HUES64 (cell line): ENCODE measurements around the gene PGM3. TPM values are rescaled to one million over a fixed set of nuclear protein-coding genes. Genes with fewer than 3 reads are reported as not detected.

Experiments
- H3K27ac ChIP-seq: 2 replicates; pipeline ENCODE4 v1.7.0; 2013; ENCODE audit warnings: low read depth, low read length, inconsistent platforms
- H3K27me3 ChIP-seq: 2 replicates; pipeline ENCODE4 v1.6.1; 2013; ENCODE audit warnings: mild to moderate bottlenecking, low read length; ENCODE audit not compliant: insufficient read depth
- H3K36me3 ChIP-seq: 2 replicates; pipeline ENCODE4 v1.6.1; 2013; ENCODE audit warnings: mild to moderate bottlenecking, low read length; ENCODE audit not compliant: insufficient read depth
- H3K4me1 ChIP-seq: 2 replicates; pipeline ENCODE4 v1.6.1; 2013; ENCODE audit warnings: mild to moderate bottlenecking, low read length, moderate library complexity; ENCODE audit not compliant: insufficient read depth
- H3K4me3 ChIP-seq: 2 replicates; pipeline ENCODE4 v1.5.1; 2013; ENCODE audit warnings: mild to moderate bottlenecking, low read length, moderate library complexity
- H3K9ac ChIP-seq: 2 replicates; pipeline ENCODE4 v1.6.1; 2013; ENCODE audit warnings: mild to moderate bottlenecking, low read depth, low read length
- H3K9me3 ChIP-seq: 2 replicates; pipeline ENCODE4 v1.6.1; 2013; ENCODE audit warnings: low read depth, low read length; ENCODE audit not compliant: insufficient read depth
- WGBS: fragments of 150-250, 120-280 bp; methylation state at CpG from one replicate; pipeline ENCODE4 v1.1.7; 2013; ENCODE audit warnings: missing lambda C conversion rate; 5-methylcytosine and 5-hydroxymethylcytosine counted together
- polyA plus RNA-seq, 2 experiments: library from polyadenylated mRNA; stranded (reverse); fragments of 50-300 nt; gene quantifications; one replicate each; pipeline ENCODE4 v1.2.3, GENCODE V29; 2013

Gene PGM3, protein sequence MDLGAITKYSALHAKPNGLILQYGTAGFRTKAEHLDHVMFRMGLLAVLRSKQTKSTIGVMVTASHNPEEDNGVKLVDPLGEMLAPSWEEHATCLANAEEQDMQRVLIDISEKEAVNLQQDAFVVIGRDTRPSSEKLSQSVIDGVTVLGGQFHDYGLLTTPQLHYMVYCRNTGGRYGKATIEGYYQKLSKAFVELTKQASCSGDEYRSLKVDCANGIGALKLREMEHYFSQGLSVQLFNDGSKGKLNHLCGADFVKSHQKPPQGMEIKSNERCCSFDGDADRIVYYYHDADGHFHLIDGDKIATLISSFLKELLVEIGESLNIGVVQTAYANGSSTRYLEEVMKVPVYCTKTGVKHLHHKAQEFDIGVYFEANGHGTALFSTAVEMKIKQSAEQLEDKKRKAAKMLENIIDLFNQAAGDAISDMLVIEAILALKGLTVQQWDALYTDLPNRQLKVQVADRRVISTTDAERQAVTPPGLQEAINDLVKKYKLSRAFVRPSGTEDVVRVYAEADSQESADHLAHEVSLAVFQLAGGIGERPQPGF
- polyA plus RNA-seq (2013, experiment 1 of 2), result 29.8 TPM
- 33.0 TPM for polyA plus RNA-seq (2013, experiment 2 of 2)

DNA sequence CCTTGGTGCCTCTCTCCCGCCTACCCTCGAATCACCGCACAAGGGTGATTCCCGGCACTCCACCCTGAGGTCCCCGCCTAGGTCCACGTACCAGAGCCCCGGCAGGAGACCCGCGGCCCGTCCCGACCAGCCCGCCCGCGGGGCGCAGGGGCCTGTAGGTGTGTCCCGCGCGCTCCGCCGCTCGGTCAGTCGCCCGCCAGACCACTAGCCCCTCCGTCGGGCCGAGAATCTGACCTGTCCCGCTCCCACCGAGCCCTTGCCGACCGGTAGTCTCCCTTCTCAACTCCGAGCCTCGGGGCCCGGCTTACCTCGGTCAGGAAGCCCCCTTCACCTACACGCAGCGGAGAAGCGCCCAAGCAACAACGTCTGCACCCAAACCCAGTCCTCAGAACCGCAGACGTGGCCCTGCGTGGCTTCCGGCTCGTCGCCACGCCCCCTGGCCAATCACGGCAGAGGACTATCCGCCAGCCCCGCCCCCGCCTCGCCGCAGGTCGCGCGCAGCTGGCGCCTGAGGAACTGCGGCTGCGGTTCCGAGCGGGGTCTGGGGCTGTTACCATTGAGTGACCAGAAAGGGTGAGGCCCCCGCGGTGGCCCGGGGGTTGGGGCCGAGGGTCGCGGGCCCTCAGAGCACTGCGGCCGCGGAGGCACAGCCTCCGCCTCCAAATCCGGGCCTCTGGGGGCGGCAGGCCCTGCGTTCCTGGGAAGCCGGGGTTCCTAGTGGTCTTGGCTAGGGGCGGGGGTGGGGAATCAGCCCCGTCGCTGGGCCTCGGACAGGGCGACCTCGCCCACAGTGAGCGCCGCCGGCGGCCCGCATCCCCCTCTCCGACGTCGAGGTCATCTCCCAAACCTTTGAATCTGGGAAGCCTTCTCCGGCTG, at the start of gene PGM3, which contains the start of gene RWDD2A:
PGM3 (minus strand) TSS at position 395 of the 876 bp plus-strand sequence. CDS start 2,253 bp downstream, outside the sequence.
RWDD2A (plus strand) TSS at position 487 of the 876 bp plus-strand sequence. CDS start 1,095 bp downstream, outside the sequence.
- Histone ChIP-seq H3K9me3 (no peaks in the 10 kb centered on the region), H3K27ac (peak within 1 kb of the TSS; percentile 59), H3K27me3 (no peaks in the 10 kb centered on the region), H3K4me3 (peak within 1 kb of the TSS; percentile 93), H3K36me3 (peaks cover 54% of the 10 kb centered on the region), H3K9ac (peak within 1 kb of the TSS; percentile 92), H3K4me1 (peaks cover 9% of the 10 kb centered on the region)
- under 1% methylated on average over 88 of the region's 88 CpGs for WGBS

DNA sequence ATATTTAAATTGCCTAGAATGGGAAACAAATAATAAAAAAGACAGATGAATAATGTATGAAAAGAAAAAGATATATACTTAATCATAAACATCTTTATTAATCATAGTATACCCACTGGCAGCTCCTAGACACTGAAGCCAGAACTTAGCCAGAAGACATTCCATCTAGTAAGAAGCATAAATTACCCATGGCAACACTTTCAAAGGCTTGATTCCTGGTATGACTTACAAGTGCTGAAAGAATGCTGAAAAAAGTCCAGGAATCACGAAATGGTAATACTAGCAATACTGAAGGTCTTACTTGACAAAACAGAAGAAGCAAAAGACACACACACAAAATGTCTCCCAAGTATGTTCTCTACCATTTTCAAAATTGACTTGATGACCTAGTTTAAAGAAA, 38.1 kb upstream of the PGM3 start:
- Histone ChIP-seq H3K9ac (no peak overlapping the region), H3K4me1 (no peaks in the 10 kb centered on the region), H3K27me3 (no peaks in the 10 kb centered on the region), H3K36me3 (no peaks in the 10 kb centered on the region), H3K4me3 (no peak overlapping the region), H3K27ac (no peak overlapping the region), H3K9me3 (no peaks in the 10 kb centered on the region)
- WGBS, result 93% methylated on average over 1 of the region's 1 CpG

DNA sequence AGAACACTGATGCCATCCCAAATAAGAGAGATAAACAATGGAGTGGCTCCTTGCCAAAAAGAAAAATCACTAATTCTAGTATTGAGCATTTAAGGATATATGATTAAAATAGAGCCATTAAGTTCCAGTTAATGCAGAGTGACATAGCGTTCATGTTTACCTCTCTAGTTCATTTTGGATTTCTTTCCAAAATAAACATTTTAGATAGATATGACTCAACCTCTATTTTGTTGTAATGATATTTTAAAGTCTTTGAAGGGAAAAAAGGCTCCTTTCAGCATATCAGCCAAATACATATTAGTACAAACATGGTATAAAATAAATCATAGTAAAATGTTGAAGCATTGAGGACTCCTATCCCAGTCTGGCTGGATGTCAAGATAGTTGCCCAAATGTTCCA, 33.5 kb upstream of the PGM3 start:
- Histone ChIP-seq H3K27me3 (no peaks in the 10 kb centered on the region), H3K9ac (no peak overlapping the region), H3K27ac (no peak overlapping the region), H3K4me1 (no peaks in the 10 kb centered on the region), H3K9me3 (no peaks in the 10 kb centered on the region), H3K36me3 (no peaks in the 10 kb centered on the region), H3K4me3 (no peak overlapping the region)
- WGBS, result no CpG with 5 or more reads among the region's 1 CpG

DNA sequence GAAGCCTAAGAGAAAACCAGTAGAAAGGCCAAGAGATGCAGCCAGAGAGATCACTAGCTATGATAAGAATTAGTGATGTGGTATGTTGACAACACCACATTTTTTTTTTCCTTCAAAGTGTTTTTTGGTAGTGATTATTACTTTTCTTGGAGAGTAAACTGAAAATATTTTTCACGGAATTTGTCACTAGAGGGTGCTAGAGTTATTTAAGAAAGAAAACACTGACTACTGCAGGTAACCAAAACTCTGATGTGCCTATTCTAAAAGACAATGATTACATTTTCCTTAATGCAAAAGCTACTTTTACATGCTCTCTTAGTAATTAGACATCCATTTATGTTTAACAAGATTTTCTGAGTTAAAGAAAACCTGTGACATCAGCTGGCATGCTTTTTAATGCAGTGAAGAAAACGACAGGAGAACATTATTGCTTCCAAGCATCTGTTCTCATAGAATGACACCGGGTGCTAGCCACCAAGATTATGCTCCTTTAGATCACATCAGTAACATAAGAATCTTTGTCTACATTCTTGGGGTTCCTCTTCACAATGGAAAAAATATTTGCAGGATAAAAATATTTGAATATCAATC, 28.9 kb upstream of the PGM3 start:
- Histone ChIP-seq H3K36me3 (no peaks in the 10 kb centered on the region), H3K4me1 (no peaks in the 10 kb centered on the region), H3K27ac (no peak overlapping the region), H3K4me3 (no peak overlapping the region), H3K9ac (no peak overlapping the region), H3K9me3 (no peaks in the 10 kb centered on the region), H3K27me3 (no peaks in the 10 kb centered on the region)
- 64% methylated on average over 3 of the region's 3 CpGs for WGBS

DNA sequence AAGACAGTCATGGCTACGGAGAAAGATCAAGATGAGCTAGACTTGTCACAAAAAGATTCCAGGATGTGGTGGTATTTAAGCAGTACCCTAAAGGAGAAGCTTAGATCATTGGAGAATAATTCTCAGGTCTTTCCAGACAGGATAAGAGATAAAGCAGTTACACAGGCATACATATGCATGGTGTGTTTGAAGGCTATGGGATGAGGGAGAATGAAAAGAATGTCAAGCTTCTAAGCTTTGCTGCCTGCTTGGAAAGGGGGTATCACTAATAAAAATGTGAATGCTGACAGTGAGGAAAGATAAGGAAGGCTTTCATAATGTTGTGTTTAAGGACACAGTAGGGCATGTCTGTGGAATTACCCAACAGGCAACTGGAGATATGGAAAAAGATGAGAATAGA, 28.2 kb upstream of the PGM3 start:
- WGBS, result 89% methylated on average over 1 of the region's 1 CpG
- Histone ChIP-seq H3K27ac (no peak overlapping the region), H3K9me3 (no peaks in the 10 kb centered on the region)

DNA sequence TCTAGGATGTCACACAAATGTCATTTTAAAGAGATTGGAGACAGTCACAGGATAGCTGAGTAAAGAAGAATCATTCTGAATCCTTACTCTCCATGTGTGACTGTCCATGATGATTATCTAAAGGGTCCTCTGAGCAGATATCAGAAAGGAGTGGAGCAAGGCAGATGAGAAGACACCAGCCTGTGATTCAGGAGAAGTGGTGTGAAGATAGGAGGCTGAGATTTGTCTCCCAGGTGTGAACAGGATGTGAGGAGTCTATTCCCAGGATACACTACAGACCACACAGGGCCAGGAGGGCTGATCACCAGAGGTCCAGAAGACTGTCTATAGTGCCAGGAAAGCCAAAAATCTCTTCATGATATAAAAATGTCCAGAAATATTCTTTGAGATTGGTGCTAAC, 27.1 kb upstream of the PGM3 start:
- Histone ChIP-seq H3K4me3 (no peak overlapping the region), H3K4me1 (no peaks in the 10 kb centered on the region), H3K36me3 (no peaks in the 10 kb centered on the region), H3K9ac (no peak overlapping the region), H3K9me3 (no peaks in the 10 kb centered on the region), H3K27me3 (no peaks in the 10 kb centered on the region), H3K27ac (no peak overlapping the region)

More for the DNA sequence above, 28.2 kb upstream of the PGM3 start:
- H3K9ac ChIP-seq, result no peak overlapping the region
- no peaks in the 10 kb centered on the region for H3K36me3 ChIP-seq
- H3K27me3 ChIP-seq, result no peaks in the 10 kb centered on the region
- H3K4me1 ChIP-seq, result no peaks in the 10 kb centered on the region
- no peak overlapping the region for H3K4me3 ChIP-seq

DNA sequence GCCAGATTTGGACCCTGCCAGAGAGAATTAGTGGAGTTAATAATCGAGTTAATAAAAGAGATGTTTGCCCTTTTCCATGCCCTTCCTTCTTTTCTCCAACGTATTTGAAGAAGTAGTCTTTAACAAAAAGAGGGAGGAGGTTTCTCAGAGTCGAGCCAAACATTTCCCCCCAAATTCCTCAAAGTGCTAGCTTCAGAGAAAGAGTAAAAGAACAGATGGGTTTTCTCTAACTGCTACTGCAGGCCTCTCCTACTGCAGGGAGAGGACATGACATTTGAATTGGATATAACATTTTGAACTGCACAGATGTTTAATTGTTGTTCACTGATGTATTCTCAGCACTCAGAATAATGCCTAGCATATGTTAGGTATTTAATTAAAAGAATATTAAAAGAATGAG, 25.6 kb upstream of the PGM3 start:
- Histone ChIP-seq H3K36me3 (no peaks in the 10 kb centered on the region), H3K9ac (no peak overlapping the region), H3K27ac (no peak overlapping the region), H3K9me3 (no peaks in the 10 kb centered on the region), H3K4me1 (no peaks in the 10 kb centered on the region), H3K4me3 (no peak overlapping the region), H3K27me3 (no peaks in the 10 kb centered on the region)
- no CpG with 5 or more reads among the region's 3 CpGs for WGBS

DNA sequence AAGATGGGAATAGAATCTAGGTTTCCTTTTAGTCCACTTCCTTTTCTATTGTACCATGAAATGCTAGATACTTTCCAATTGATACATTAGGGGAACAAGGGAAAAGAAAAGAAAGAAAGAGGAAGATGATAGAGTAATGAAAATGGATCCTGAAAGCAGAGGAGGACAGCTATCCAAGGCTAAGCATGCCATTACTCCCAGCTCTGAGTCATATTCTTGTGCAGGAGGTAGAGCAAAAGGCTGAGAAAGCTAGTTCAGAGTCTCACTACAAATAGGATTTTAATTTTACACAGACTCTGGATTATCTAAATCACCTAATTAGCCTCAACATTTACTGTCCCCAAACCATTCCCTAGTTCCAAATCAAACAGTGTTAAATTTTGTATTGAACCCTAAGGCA, 23.7 kb upstream of the PGM3 start:
- no peak overlapping the region for H3K9ac ChIP-seq
- no peaks in the 10 kb centered on the region for H3K4me1 ChIP-seq
- no peaks in the 10 kb centered on the region for H3K36me3 ChIP-seq
- no peak overlapping the region for H3K4me3 ChIP-seq
- no peak overlapping the region for H3K27ac ChIP-seq
- H3K27me3 ChIP-seq, result no peaks in the 10 kb centered on the region
- no peaks in the 10 kb centered on the region for H3K9me3 ChIP-seq

DNA sequence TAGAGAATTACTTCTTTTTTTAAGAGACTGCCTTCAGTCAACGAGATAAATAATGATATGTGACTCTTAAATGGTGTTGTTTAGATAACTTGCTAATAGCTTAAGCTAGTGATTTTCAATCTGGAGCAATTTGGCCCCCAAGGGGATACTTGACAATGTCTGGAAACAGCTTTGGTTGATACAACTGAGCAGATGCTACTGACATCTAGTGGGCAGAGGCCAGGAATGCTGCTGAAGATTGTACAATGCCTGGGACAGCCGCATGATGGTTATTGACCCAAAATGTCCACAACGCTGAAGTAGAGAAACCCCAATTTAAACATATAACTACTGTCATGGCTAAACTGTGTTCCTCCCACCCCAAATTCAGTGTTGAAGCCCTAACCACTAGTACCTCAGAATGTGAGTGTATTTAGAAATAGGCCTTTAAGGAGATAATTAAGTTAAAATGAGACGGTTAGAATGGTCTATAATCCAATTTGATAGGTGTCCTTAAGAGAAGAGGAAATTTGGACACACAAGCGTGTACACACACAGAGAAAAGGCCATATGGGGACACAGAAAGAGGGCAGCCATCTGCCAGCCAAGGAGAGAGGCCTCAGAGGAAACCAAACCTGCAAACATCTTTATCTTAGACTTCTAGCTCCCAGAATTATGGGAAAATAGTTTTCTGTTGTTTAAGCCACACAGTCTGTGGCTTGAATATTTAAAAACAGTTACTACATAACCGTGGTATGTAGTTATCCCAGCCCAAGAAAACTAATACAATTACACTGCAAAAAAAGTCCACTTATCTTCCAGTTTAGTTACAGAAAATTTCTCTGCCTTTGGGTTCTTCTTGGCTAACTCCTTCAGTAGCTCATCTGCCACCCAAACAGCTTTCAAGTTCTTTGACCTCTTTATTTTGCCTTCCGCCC, 22.3 kb upstream of the PGM3 start:
- Histone ChIP-seq H3K9ac (no peak overlapping the region), H3K9me3 (no peaks in the 10 kb centered on the region), H3K36me3 (no peaks in the 10 kb centered on the region), H3K27ac (no peak overlapping the region), H3K4me3 (no peak overlapping the region), H3K27me3 (no peaks in the 10 kb centered on the region), H3K4me1 (no peaks in the 10 kb centered on the region)
- 71% methylated on average over 6 of the region's 7 CpGs for whole genome bisulfite sequencing

DNA sequence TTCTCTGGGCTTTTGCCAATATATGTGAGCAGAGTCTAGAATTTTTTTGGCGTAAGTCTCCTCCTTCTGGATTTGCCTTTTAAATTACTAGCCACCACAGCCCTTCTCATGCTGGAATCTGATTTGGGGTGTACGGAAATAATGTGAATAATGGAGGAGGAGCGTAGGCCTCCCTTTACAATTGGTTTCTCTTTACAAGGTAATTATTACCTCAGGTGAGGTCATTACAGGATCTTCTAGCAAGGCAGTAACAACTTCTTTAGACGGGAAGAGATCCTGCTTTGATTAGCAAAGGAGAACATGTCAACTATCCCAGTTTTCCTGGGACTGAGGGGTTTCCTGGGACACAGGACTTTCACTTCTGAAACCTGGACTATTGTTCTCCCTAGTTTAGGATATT, 9.0 kb upstream of the PGM3 start:
- WGBS, result 92% methylated on average over 2 of the region's 4 CpGs
- Histone ChIP-seq H3K9ac (no peak overlapping the region), H3K9me3 (no peaks in the 10 kb centered on the region), H3K27me3 (no peaks in the 10 kb centered on the region), H3K36me3 (peaks cover 3% of the 10 kb centered on the region; the same call in 1 of the 2 replicates), H3K4me3 (no peak overlapping the region), H3K27ac (no peak overlapping the region), H3K4me1 (no peaks in the 10 kb centered on the region)
